DND-41 (cell line): Measurements from ENCODE around the gene HUNK.
"Not testable (repeated sequence)": the region's sequence is repeated elsewhere in the genome, so short reads cannot be mapped to it uniquely, and the experiment has no call there.

Experiments used
- ATAC-seq: fragments of 200-7000 bp; cut with Tn5 transposase; 3 replicates; pipeline ENCODE4 v1.9.1; 2021; ENCODE audit warnings: low read depth; ENCODE audit not compliant: insufficient read depth
- DNase-seq: peaks from one replicate; pipeline ENCODE4 v3.0.0-alpha.2; 2020
- H2AFZ ChIP-seq: 2 replicates; pipeline ENCODE4 v1.6.0; 2012; ENCODE audit warnings: low read depth, low read length
- H3K27ac ChIP-seq: 2 replicates; pipeline ENCODE4 v1.5.1; 2012; ENCODE audit warnings: low read length, inconsistent platforms
- H3K27me3 ChIP-seq: fragments of 200-600 bp; sonication (generic); 2 replicates; pipeline ENCODE4 v1.6.0; 2012; ENCODE audit warnings: low read length, mild to moderate bottlenecking, inconsistent platforms; ENCODE audit not compliant: insufficient read depth, poor library complexity
- H3K36me3 ChIP-seq: 2 replicates; pipeline ENCODE4 v1.5.1; 2012; ENCODE audit warnings: low read length, inconsistent platforms; ENCODE audit not compliant: insufficient read depth
- H3K4me1 ChIP-seq: 2 replicates; pipeline ENCODE4 v1.5.1; 2012; ENCODE audit warnings: mild to moderate bottlenecking, low read length; ENCODE audit not compliant: insufficient read depth
- H3K4me2 ChIP-seq: 2 replicates; pipeline ENCODE4 v1.6.0; 2012; ENCODE audit warnings: mild to moderate bottlenecking, moderate library complexity, low read length, inconsistent platforms; ENCODE audit not compliant: insufficient read depth
- H3K4me3 ChIP-seq, 2 experiments: fragments of 200-600 bp in 1 of 2; shearing (Covaris generic) in 1 of 2; 2 replicates each; pipeline ENCODE4 v1.5.1; 2012 to 2016; ENCODE audit warnings: inconsistent platforms in 2 of 2, low read length in 2 of 2, mild to moderate bottlenecking in 2 of 2, low read depth in 1 of 2, moderate library complexity in 1 of 2
- H3K79me2 ChIP-seq: 2 replicates; pipeline ENCODE4 v1.6.0; 2012; ENCODE audit warnings: low read length, inconsistent platforms; ENCODE audit not compliant: insufficient read depth
- H3K9ac ChIP-seq: 2 replicates; pipeline ENCODE4 v1.6.0; 2012; ENCODE audit warnings: low read depth, mild to moderate bottlenecking, inconsistent platforms, low read length, moderate library complexity
- H3K9me3 ChIP-seq: 2 replicates; pipeline ENCODE4 v1.5.1; 2012; ENCODE audit warnings: low read length, moderate library complexity, mild to moderate bottlenecking, inconsistent platforms; ENCODE audit not compliant: insufficient read depth, severe bottlenecking
- H4K20me1 ChIP-seq: 2 replicates; pipeline ENCODE4 v1.6.0; 2012; ENCODE audit warnings: low read length; ENCODE audit not compliant: insufficient read depth
- CTCF ChIP-seq: IDR thresholded peaks from 2 replicates; pipeline ENCODE4 v1.5.1; 2012; ENCODE audit warnings: borderline replicate concordance, low read length, moderate library complexity, mild to moderate bottlenecking; ENCODE audit not compliant: poor library complexity, severe bottlenecking; ENCODE audit errors: extremely low read depth
- EZH2 ChIP-seq: IDR thresholded peaks from 3 replicates; pipeline ENCODE4 v1.6.1; 2012; ENCODE audit warnings: borderline replicate concordance, low read depth, mild to moderate bottlenecking, moderate library complexity, low read length, inconsistent platforms; ENCODE audit not compliant: severe bottlenecking

HUNK gene

GRCh38 chr21:31857096-31857495, 15.7 kb upstream of the HUNK start:
- no peak for ATAC-seq
- H3K9ac ChIP-seq = no peak overlapping the region
- H3K9me3 ChIP-seq = no peaks in the 10 kb centered on the region
- no peak overlapping the region for H2AFZ ChIP-seq
- TF ChIP-seq EZH2 = no peak
- no peak for TF ChIP-seq CTCF
- H3K4me2 ChIP-seq = no peak overlapping the region
- H3K27me3 ChIP-seq = no peaks in the 10 kb centered on the region
- H4K20me1 ChIP-seq = no peaks in the 10 kb centered on the region
- no peaks in the 10 kb centered on the region for H3K4me1 ChIP-seq
- no peaks in the 10 kb centered on the region for H3K36me3 ChIP-seq
- no peak overlapping the region for H3K27ac ChIP-seq
- no peak overlapping the region for H3K4me3 ChIP-seq
- no peaks in the 10 kb centered on the region for H3K79me2 ChIP-seq
- DNase-seq = no peak

DNA sequence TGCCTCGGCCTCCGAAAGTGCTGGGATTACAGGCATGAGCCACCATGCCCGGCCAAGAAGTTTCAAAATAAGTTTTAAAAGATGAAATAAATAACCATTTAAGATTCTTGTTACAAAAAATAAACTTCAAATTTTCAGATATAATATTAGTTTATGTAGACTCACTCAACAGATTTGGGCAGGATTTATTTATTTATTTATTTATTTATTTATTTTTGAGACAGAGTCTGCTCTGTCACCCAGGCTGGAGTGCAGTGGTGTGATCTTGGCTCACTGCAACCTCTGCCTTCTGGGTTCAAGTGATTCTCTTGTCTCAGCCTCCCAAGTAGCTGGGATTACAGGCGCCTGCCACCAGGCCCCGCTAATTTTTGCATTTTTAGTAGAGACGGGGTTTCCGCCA, 15.2 kb upstream of the HUNK start:
- not testable (repeated sequence) for H3K4me2 ChIP-seq, H3K27me3 ChIP-seq, H3K4me3 ChIP-seq, H3K9me3 ChIP-seq, ATAC-seq, H3K79me2 ChIP-seq, H3K27ac ChIP-seq, H2AFZ ChIP-seq, DNase-seq, H3K9ac ChIP-seq, H3K36me3 ChIP-seq, H3K4me1 ChIP-seq, H4K20me1 ChIP-seq

GRCh38 chr21:31860851-31861250, 12.0 kb upstream of the HUNK start:
- ATAC-seq = no peak
- Histone ChIP-seq H3K36me3 (no peaks in the 10 kb centered on the region), H2AFZ (no peak overlapping the region), H3K27me3 (no peaks in the 10 kb centered on the region), H3K4me2 (no peak overlapping the region), H3K9me3 (no peaks in the 10 kb centered on the region), H3K9ac (no peak overlapping the region), H3K79me2 (no peaks in the 10 kb centered on the region), H3K4me3 (no peak overlapping the region), H3K4me1 (no peaks in the 10 kb centered on the region), H4K20me1 (no peaks in the 10 kb centered on the region), H3K27ac (no peak overlapping the region)
- no peak for TF ChIP-seq EZH2
- no peak for TF ChIP-seq CTCF
- DNase-seq = no peak

GRCh38 chr21:31862078-31862477, 10.7 kb upstream of the HUNK start:
- Histone ChIP-seq H3K27ac (no peak overlapping the region), H2AFZ (no peak overlapping the region), H3K4me1 (no peaks in the 10 kb centered on the region), H3K9me3 (no peaks in the 10 kb centered on the region), H4K20me1 (no peaks in the 10 kb centered on the region), H3K79me2 (no peaks in the 10 kb centered on the region), H3K27me3 (no peaks in the 10 kb centered on the region), H3K4me3 (no peak overlapping the region), H3K36me3 (no peaks in the 10 kb centered on the region), H3K4me2 (no peak overlapping the region), H3K9ac (no peak overlapping the region)
- no peak for TF ChIP-seq EZH2
- no peak for TF ChIP-seq CTCF
- ATAC-seq = no peak
- no peak for DNase-seq
